EL (cell line): ENCODE measurements around the gene SYNGR3.
A peak's percentile ranks its signal among the peaks of the same experiment; 100 is the strongest.
"Not testable (repeated sequence)": the region's sequence is repeated elsewhere in the genome, so short reads cannot be mapped to it uniquely, and the experiment has no call there.

Source experiments
- DNase-seq: peaks from one replicate; pipeline ENCODE4 v3.0.0-alpha.2; 2016

Gene SYNGR3

GRCh38 chr16:1959269-1960039 lies 30.3 kb upstream of the SYNGR3 start, which contains the start of gene NDUFB10:
Gene NDUFB10 (plus strand): TSS chr16:1959538. CDS start chr16:1959625, 87 bp downstream.
- peak; percentile 90 for DNase-seq

DNA sequence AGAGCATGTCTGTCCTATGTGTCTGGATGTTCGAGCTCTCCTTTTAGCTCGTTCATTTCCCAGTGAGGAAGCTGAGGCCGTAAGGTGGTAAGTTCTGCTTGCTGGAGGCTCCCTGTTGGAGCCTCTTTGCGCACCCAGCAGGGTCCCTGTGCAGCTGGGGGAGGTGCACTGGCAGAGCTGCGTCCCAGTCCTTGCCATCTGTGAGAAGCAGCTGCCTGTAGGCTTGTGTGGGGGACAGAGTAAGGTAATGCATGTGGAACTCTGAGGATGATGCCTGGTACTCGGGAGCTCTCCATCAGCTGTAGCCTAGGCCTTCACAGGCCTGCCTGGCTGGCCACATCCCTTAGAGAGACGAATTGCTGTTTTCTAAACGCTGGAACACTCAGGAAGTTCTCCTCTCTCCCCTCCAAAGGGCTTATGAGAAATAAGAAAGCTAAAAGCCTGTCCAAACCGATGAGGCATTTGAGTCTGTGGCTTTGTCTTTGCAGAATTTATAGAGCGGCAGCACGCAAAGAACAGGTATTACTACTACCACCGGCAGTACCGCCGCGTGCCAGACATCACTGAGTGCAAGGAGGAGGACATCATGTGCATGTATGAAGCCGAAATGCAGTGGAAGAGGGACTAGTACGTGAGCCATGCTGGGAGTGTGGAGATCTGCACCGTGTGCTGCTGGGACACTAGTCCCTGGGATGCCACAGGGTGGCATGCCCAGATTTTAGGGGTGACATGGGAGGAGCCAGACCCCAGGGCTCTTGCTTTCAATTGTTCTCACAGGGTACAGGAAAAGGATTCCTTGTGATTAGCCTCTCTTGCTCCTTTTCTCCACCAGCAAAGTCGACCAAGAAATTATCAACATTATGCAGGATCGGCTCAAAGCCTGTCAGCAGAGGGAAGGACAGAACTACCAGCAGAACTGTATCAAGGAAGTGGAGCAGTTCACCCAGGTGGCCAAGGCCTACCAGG lies 28.8 kb upstream of the SYNGR3 start:
- peak; percentile 67 for DNase-seq

- DNase-seq, result peak; percentile 33
Observed at GRCh38 chr16:1961651-1962067, 28.1 kb upstream of the SYNGR3 start.

- DNase-seq, result not testable (repeated sequence)
Observed at GRCh38 chr16:1962161-1963153, 27.3 kb upstream of the SYNGR3 start.

DNA sequence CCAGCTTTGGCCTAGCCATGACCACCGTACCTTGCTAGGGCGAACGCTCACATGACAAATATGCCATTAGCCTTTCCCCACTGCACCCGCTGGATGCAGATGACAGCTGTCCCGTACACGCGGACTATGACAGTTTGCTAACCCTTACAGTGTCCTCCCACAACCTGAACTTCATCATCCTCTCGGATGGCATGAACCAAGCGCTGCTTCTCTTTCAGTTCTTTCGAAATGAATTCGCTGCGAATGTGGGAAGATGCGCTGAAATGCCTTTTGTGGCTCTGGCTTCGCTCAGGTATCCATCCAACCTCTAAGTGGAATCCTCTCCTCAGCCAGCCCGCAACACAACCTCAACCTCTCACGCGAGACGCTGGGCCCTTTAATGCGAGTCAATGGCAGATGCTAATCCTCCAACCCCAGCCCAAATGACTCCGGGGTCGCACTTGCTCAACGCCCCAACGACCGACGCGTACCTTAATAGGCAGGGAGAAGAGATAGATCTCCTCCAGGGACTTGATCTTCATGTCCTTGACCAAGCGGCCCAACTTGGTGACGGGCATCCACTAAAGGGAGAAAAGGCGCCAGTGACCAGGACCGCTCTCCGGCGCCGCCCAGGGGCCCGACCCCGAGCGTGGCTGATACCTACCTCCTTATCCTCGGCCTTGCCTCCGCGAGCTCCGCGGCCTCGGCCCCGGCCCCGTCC lies 25.8 kb upstream of the SYNGR3 start:
- no peak for DNase-seq

DNA sequence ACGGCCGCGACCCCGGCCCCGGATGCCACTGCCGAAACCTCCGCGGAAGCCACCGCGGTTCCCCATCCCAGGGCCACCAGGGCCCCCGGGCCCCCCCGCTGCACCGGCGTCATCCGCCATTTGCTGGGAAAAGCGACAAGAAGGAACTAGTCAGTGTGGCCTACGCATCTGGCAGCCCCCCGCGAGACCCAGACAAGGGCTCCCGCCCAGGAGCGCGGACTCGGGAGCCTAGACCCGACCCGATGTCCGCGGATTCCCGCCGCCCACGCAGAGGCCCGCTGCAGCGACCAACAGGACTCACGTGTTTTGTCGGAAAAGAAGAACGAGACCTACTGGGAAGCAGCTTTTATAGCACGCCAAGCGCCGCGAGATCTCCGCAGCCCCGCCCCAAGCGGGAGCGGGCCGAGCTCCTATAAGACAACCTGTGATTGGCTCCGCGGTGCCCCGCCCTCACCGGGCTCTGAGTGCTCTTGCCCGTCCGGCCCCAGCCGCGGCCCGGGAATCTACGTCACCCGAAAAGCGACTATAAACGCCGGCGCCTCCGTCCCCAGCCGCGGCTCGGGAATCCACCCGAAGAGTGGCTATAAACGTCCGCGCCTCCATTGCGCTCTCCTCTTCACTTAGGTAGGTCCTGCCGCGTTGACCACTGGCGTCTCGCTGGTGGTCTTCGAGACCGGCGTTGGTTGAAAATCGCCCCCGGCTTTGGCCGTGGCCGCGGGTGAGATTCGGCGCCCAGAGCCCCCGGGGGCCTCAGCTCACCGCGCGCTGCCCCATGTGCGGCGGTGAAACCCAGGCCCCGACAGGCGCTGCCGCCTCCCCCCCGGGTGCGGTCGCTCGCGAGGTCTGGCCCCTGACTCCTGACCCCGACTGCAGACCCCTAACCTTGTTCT lies 25.0 kb upstream of the SYNGR3 start, which contains the start of gene RPS2:
Gene RPS2 (minus strand): TSS at position 321 of the 890 bp plus-strand sequence. CDS start 201 bp downstream, at position 120.
- DNase-seq, result peak; percentile 98

GRCh38 chr16:1965396-1966001 lies 24.3 kb upstream of the SYNGR3 start:
- DNase-seq, result no peak

GRCh38 chr16:1966460-1966859 lies 23.3 kb upstream of the SYNGR3 start, which contains the start of gene RNF151:
Gene RNF151 (plus strand): TSS chr16:1966856. CDS start chr16:1966882, 26 bp downstream.
- no peak for DNase-seq

DNA sequence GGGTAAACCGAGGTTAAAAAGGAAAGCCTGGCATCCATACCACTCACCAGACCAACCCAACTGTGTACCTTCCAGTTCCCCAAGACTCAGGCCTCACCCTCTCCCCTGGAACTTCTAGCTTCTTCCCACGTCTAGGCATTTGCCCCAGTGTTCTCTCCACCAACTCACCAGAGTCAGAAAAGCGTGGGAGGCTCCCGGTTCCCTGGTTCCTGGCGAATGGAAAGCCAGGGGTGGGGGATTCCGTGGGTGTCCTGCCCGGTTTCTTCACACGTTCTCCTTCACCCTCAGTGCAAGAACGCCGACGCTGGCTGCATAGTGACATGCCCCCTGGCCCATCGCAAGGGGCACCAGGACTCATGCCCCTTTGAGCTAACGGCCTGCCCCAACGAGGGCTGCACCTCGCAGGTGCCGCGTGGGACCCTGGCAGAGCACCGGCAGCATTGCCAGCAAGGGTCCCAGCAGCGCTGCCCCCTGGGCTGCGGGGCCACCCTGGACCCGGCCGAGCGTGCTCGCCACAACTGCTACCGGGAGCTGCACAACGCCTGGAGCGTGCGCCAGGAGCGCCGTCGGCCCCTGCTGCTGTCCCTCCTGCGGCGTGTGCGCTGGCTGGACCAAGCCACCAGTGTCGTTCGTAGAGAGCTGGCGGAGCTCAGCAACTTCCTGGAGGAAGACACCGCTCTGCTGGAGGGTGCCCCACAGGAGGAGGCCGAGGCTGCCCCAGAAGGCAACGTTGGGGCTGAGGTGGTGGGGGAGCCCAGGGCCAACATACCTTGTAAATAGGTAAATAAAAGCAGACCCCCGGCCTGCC lies 21.4 kb upstream of the SYNGR3 start:
- DNase-seq, result no peak

DNA sequence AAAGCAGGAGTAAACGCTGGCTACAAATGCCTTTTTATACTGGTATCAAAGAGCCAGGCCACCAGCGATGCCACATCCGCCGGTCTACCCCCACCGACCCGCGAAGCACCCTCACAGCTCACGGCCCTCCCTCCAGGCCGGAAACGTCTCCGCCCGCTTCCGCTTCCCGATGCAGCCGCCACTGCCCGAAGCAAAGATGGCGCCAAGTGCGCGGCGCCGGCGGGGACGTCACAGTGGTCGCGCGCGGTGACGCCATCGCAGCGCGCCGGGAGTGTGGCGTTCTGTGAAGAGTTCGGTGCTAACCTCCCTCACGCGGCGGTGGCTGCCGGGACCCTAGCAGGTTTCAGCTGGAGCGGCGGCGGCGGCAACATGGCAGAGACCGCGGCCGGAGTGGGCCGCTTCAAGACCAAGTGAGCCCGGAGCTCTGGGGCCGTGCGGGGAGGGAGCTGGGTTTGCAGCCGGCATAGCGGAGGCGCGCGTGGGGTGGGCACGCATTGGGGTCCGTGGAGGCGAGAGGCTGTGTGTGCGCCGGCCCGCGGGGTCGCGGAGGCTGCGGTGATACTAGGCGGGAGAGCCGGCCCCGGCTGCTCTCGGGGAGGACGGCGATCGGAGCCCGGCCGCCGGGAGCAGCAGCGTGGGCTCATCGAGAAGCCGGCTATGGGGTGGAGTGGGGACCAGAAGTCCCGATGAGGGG lies 17.8 kb upstream of the SYNGR3 start, which contains the start of gene TBL3:
Gene TBL3 (plus strand): TSS at position 258 of the 694 bp plus-strand sequence. CDS start 112 bp downstream, at position 370.
- peak; percentile 94 for DNase-seq

DNA sequence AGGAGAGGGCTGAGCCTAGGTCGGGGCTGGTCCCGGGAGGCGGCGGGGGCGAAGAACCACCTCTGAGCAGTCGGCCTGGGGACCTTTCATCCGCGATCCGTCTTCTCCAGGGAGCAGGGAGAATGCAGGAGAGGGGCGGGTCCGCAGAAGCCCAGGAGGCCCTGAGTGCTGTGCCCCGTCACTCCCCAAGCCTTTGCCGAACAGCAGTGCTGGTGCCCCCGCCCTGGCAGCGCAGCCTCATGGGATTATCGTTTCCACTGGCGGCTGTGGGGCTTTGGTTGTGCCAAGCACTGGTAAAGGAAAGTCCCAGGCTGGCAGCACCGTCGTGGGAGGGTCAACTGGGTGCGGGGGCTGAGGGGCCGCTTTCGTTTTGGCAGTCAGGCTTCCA lies 17.3 kb upstream of the SYNGR3 start:
- no peak for DNase-seq

DNA sequence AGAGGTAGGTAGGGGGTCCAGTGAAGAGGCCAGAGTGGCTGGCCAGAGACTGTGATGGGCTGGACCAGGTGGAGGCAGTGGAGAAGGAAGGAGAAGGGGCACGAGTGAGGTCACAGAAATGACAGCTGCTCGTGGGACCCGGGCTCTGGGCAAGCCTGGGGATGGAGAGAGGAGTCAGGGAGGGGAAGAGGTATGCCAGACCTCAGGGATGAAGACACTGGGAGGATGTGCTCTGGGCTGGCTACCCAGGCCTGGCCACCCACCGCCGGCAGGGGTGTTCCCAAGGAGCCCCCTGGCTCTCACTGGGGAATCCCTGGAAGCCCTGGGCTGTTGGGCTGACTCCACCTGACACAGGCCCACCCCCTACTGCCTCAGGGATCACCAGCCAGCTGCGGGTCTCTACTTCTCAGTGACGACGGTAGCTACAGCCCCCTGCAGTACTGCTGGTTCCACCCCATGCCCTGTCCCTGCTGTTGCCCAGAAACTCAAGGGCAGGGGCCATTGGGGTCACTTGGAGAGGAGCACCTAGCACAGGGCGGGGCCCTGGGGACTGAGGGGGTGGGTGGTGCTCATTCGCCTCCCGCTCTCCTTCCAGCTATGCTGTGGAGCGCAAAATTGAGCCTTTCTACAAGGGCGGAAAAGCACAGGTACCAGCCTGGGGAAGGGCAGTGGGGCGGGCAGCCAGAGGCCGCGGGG lies 16.2 kb upstream of the SYNGR3 start:
- no peak for DNase-seq

GRCh38 chr16:1974157-1975070 lies 15.4 kb upstream of the SYNGR3 start:
- DNase-seq, result no peak

DNA sequence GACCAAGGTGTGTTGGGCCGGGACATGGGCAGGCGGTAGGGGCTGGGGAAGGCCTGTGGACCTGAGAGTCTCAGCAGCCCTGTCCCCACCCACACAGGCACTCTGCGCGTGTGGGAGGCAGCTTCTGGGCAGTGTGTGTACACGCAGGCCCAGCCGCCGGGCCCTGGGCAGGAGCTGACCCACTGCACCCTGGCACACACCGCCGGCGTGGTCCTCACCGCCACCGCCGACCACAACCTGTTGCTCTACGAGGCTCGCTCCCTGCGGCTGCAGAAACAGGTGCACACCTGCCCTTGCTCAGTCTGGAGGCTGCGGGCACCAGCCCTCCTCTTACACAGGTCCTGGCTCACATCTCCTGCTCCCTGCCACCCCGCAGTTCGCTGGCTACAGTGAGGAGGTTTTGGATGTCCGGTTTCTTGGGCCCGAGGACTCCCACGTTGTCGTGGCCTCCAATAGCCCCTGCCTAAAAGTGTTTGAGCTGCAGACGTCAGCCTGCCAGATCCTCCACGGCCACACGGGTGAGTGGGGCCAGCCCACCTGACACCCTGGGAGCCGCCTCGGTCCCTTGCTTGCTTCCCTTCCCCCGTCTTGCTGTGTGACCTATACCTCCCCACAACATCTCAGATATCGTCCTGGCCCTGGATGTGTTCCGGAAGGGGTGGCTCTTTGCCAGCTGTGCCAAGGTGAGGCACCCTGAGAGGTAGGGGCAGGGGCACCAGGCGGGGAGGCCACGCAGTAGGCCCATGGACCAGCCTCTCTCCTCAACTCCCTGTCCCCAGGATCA lies 14.1 kb upstream of the SYNGR3 start:
- no peak for DNase-seq

GRCh38 chr16:1976216-1976520 lies 13.6 kb upstream of the SYNGR3 start:
- no peak for DNase-seq
